Measurements from ENCODE around the gene ANKS3.
"Not testable (repeated sequence)": the region's sequence is repeated elsewhere in the genome, so short reads cannot be mapped to it uniquely, and the experiment has no call there.

DNA sequence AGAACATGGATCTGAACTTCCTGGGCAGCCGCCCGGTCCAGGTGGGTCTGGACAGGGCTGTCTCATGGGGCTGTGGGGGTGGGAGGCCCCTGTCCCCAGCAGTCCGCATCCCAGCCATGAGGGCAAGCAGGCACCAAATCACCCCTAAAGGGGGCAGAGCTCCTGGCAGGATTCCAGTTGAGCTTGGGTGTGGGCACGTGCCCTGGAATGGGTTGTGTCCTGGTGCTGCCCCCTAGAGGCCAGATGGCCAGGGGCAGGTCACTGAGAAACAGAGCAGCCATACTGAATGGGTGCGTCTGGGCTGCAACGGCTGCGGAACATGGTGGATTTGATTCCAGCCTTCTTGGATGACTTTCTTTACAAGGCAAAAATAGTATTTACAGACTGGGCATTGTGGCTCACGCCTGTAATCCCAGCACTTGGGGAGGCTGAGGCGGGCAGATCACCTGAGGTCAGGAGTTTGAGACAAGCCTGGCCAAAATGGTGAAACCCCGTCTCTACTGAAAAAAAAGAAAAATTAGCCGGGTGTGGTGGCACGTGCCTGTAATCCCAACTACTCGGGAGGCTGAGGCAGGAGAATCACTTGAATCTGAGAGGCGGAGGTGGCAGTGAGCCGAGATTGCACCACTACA lies 83.5 kb downstream of the ANKS3 start:
- peak; percentile 66 to 83 (median 76) for TF ChIP-seq CTCF (IDR thresholded peaks at IDR 0.05)
- not testable (repeated sequence) for TF ChIP-seq POLR2A (IDR thresholded peaks at IDR 0.05)

Data from right lobe of liver (tissue), 4 donors.